Prostate gland (tissue), 2 donors: ENCODE data around the gene BEND6. TPM values are rescaled to one million over a fixed set of nuclear protein-coding genes. Genes with fewer than 3 reads are reported as not detected.

Experiments
- DNase-seq: peaks from one replicate; pipeline ENCODE4 v3.0.0-alpha.2; 2019; ENCODE audit warnings: low spot score
- H3K27ac ChIP-seq, 2 donors: fragments of 200-600 bp; sonication (generic); 2 replicates each; pipeline ENCODE4 v1.5.1; 2017 to 2019
- H3K27me3 ChIP-seq: fragments of 200-600 bp; sonication (generic); replicated peaks from 2 replicates; pipeline ENCODE4 v1.5.1; 2019; ENCODE audit not compliant: insufficient read depth
- H3K36me3 ChIP-seq, 2 donors: fragments of 200-600 bp; sonication (generic); 1 replicate in 1 of 2; 2 replicates in 1 of 2; pipeline versions ENCODE4 v1.5.1 to v1.8.1; 2017 to 2019
- H3K4me1 ChIP-seq: fragments of 200-600 bp; sonication (generic); replicated peaks from 2 replicates; pipeline ENCODE4 v1.5.1; 2019
- H3K4me3 ChIP-seq, 2 donors: fragments of 200-600 bp; sonication (generic); 2 replicates each; pipeline ENCODE4 v1.5.1; 2017 to 2019
- H3K9me3 ChIP-seq: fragments of 200-600 bp; sonication (generic); 2 replicates; pipeline ENCODE4 v1.5.1; 2017
- CTCF ChIP-seq, 4 experiments: fragments of 200-600 bp in 2 of 4; fragments of 450-650 bp in 2 of 4; sonication (generic) in 2 of 4; IDR thresholded peaks; 1 replicate in 3 of 4; 2 replicates in 1 of 4; pipeline ENCODE4 v1.5.1; 2016 to 2019; ENCODE audit warnings: antibody characterized with exemption in 4 of 4, mild to moderate bottlenecking in 2 of 4, moderate library complexity in 2 of 4
- POLR2A ChIP-seq: fragments of 450-650 bp; IDR thresholded peaks from one replicate; pipeline ENCODE4 v1.6.1; 2016; ENCODE audit warnings: antibody characterized with exemption, mild to moderate bottlenecking
- POLR2AphosphoS5 ChIP-seq: sonication (generic); formaldehyde crosslinking; IDR thresholded peaks from one replicate; pipeline ENCODE4 v1.6.1; 2017; ENCODE audit warnings: antibody characterized with exemption
- WGBS: methylation state at CpG from one replicate; pipeline ENCODE4 v1.1.5; 2018; 5-methylcytosine and 5-hydroxymethylcytosine counted together
- intact Hi-C: fragments of 100-400 bp; cut with DNase I; formaldehyde crosslinking; loops from one replicate; pipeline ENCODE4 v1.14.2; 2022
- total RNA-seq, 2 donors: library from RNA; depleted of rRNA; stranded (reverse); fragments of >200 nt; gene quantifications; one replicate each; pipeline ENCODE4 v1.1.0, GENCODE V29; 2016

The BEND6 gene
- total RNA-seq, 2 donors from 2014 or later, result 0.32 to 3.2 TPM

GRCh38 chr6:56930846-56931245 is 24.1 kb upstream of the BEND6 start:
- Histone ChIP-seq H3K4me3 (no peak overlapping the region), H3K9me3 (no peaks in the 10 kb centered on the region), H3K36me3 (no peaks in the 10 kb centered on the region), H3K27ac (no peak overlapping the region), H3K4me1 (no peaks in the 10 kb centered on the region), H3K27me3 (no peaks in the 10 kb centered on the region)
- no peak for DNase-seq
- WGBS, result 72% methylated on average over 2 of the region's 2 CpGs
- intact Hi-C loops, result no loop called here
- TF ChIP-seq CTCF (IDR thresholded peaks at IDR 0.05) (no peak), POLR2A (no peak), POLR2AphosphoS5 (no peak)

GRCh38 chr6:56932910-56933477 is 21.9 kb upstream of the BEND6 start:
- Histone ChIP-seq H3K27ac (no peak overlapping the region), H3K4me3 (no peak overlapping the region), H3K9me3 (no peaks in the 10 kb centered on the region), H3K27me3 (no peaks in the 10 kb centered on the region), H3K36me3 (no peaks in the 10 kb centered on the region), H3K4me1 (no peaks in the 10 kb centered on the region)
- intact Hi-C loops, result no loop called here
- no peak for DNase-seq
- 71% methylated on average over 2 of the region's 2 CpGs for WGBS
- TF ChIP-seq POLR2AphosphoS5, result no peak
- TF ChIP-seq CTCF (IDR thresholded peaks at IDR 0.05), result no peak
- TF ChIP-seq POLR2A, result no peak

DNA sequence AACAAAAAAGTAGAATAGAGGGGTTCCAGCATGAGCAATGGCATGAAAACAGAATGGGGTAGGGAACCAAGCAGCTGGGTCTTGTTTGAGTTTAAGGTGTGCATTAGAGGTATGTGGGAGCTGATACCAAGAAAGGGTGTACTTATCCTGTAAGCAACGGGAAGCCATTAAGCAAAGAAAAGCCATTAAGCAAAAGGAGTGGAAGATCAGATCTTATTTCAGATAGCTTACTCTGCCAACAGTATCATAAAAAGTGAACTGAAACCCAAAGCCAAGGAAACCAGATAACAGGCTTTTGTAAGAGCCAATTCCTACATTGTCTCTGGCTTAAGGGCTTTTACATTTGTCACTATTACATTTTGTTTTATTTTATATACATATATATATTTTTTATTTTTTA is 21.3 kb upstream of the BEND6 start:
- no peak for DNase-seq
- intact Hi-C loops, result no loop called here
- H3K27me3 ChIP-seq, result no peaks in the 10 kb centered on the region
- H3K9me3 ChIP-seq, result no peaks in the 10 kb centered on the region
- no peak overlapping the region for H3K4me3 ChIP-seq
- 16% methylated on average over 1 of the region's 1 CpG for WGBS
- H3K36me3 ChIP-seq, result no peaks in the 10 kb centered on the region
- no peak overlapping the region for H3K27ac ChIP-seq
- no peak for TF ChIP-seq POLR2AphosphoS5
- no peak for TF ChIP-seq POLR2A
- TF ChIP-seq CTCF (IDR thresholded peaks at IDR 0.05), result no peak
- H3K4me1 ChIP-seq, result no peaks in the 10 kb centered on the region

- DNase-seq, result no peak
- H3K27ac ChIP-seq, result no peak overlapping the region
- H3K4me1 ChIP-seq, result no peaks in the 10 kb centered on the region
- H3K27me3 ChIP-seq, result no peaks in the 10 kb centered on the region
- WGBS, result 75% methylated on average over 4 of the region's 4 CpGs
- intact Hi-C loops, result no loop called here
- TF ChIP-seq POLR2A, result no peak
- no peak for TF ChIP-seq POLR2AphosphoS5
- H3K4me3 ChIP-seq, result no peak overlapping the region
- no peaks in the 10 kb centered on the region for H3K9me3 ChIP-seq
- no peaks in the 10 kb centered on the region for H3K36me3 ChIP-seq
Observed at GRCh38 chr6:56934876-56935275, 20.0 kb upstream of the BEND6 start.

GRCh38 chr6:56936466-56936865 is 18.4 kb upstream of the BEND6 start:
- no peak overlapping the region for H3K27ac ChIP-seq
- no peaks in the 10 kb centered on the region for H3K36me3 ChIP-seq
- WGBS, result 69% methylated on average over 4 of the region's 4 CpGs
- TF ChIP-seq POLR2AphosphoS5, result no peak
- no peak for TF ChIP-seq CTCF (IDR thresholded peaks at IDR 0.05)
- TF ChIP-seq POLR2A, result no peak
- no peaks in the 10 kb centered on the region for H3K4me1 ChIP-seq
- H3K4me3 ChIP-seq, result no peak overlapping the region
- DNase-seq, result no peak
- H3K9me3 ChIP-seq, result no peaks in the 10 kb centered on the region
- H3K27me3 ChIP-seq, result no peaks in the 10 kb centered on the region
- intact Hi-C loops, result no loop called here
